H9 (cell line): ENCODE measurements around the gene PSMB1. TPM values are rescaled to one million over a fixed set of nuclear protein-coding genes. Genes with fewer than 3 reads are reported as not detected.

Experiments
- DNase-seq: peaks from one replicate; pipeline ENCODE4 v3.0.0-alpha.2; 2017
- H2AFZ ChIP-seq: one replicate; pipeline ENCODE4 v1.6.1; 2013; ENCODE audit warnings: mild to moderate bottlenecking, low read length, control low read depth, moderate library complexity
- H2AK5ac ChIP-seq: 2 replicates; pipeline ENCODE4 v1.6.1; 2013; ENCODE audit warnings: low read length, control low read depth, mixed read lengths; ENCODE audit not compliant: insufficient read length
- H2BK120ac ChIP-seq: one replicate; pipeline ENCODE4 v1.6.1; 2013; ENCODE audit warnings: low read depth, mild to moderate bottlenecking, low read length, control low read depth, inconsistent platforms; ENCODE audit not compliant: poor library complexity, severe bottlenecking
- H2BK12ac ChIP-seq: 2 replicates; pipeline ENCODE4 v1.6.1; 2013; ENCODE audit warnings: low read length, control low read depth, mixed read lengths, low read depth; ENCODE audit not compliant: insufficient read length
- H2BK15ac ChIP-seq: 2 replicates; pipeline ENCODE4 v1.6.1; 2013; ENCODE audit warnings: low read depth, low read length, control low read depth
- H2BK20ac ChIP-seq: one replicate; pipeline ENCODE4 v1.6.1; 2013; ENCODE audit warnings: low read depth, mild to moderate bottlenecking, low read length, control low read depth, inconsistent platforms; ENCODE audit not compliant: poor library complexity, severe bottlenecking
- H2BK5ac ChIP-seq: 2 replicates; pipeline ENCODE4 v1.6.1; 2013; ENCODE audit warnings: low read length, control low read depth, mixed read lengths; ENCODE audit not compliant: insufficient read length
- H3K14ac ChIP-seq: 2 replicates; pipeline ENCODE4 v1.6.1; 2013; ENCODE audit warnings: low read length, control low read depth; ENCODE audit not compliant: insufficient read depth
- H3K18ac ChIP-seq: 2 replicates; pipeline ENCODE4 v1.6.1; 2013; ENCODE audit warnings: low read depth, mild to moderate bottlenecking, mixed read lengths, low read length, control low read depth; ENCODE audit not compliant: insufficient read length
- H3K23ac ChIP-seq: 2 replicates; pipeline ENCODE4 v1.6.1; 2013; ENCODE audit warnings: low read length, control low read depth, mixed read lengths, low read depth; ENCODE audit not compliant: insufficient read length
- H3K23me2 ChIP-seq: 2 replicates; pipeline ENCODE4 v1.6.1; 2013; ENCODE audit warnings: low read depth, mild to moderate bottlenecking, mixed read lengths, low read length, control low read depth; ENCODE audit not compliant: insufficient read length, poor library complexity, severe bottlenecking
- H3K27ac ChIP-seq: 2 replicates; pipeline ENCODE4 v1.5.1; 2013; ENCODE audit warnings: low read length, control low read depth, mixed read lengths, low read depth; ENCODE audit not compliant: insufficient read length
- H3K27me3 ChIP-seq: 2 replicates; pipeline ENCODE4 v1.6.1; 2013; ENCODE audit warnings: low read length, control low read depth, inconsistent platforms; ENCODE audit not compliant: insufficient read depth
- H3K4ac ChIP-seq: 2 replicates; pipeline ENCODE4 v1.6.1; 2013; ENCODE audit warnings: low read depth, mild to moderate bottlenecking, control low read depth, inconsistent platforms, low read length, moderate library complexity
- H3K4me1 ChIP-seq: 2 replicates; pipeline ENCODE4 v1.6.1; 2013; ENCODE audit warnings: low read length, control low read depth, inconsistent platforms; ENCODE audit not compliant: insufficient read depth
- H3K4me2 ChIP-seq: 2 replicates; pipeline ENCODE4 v1.6.1; 2013; ENCODE audit warnings: low read length, control low read depth, mixed read lengths; ENCODE audit not compliant: insufficient read length, insufficient read depth
- H3K56ac ChIP-seq: 2 replicates; pipeline ENCODE4 v1.6.1; 2013; ENCODE audit warnings: low read depth, mild to moderate bottlenecking, mixed read lengths, low read length, control low read depth; ENCODE audit not compliant: insufficient read length
- H3K79me1 ChIP-seq: 2 replicates; pipeline ENCODE4 v1.6.1; 2013; ENCODE audit warnings: low read depth, mild to moderate bottlenecking, moderate library complexity, low read length, control low read depth, inconsistent platforms; ENCODE audit not compliant: insufficient read depth, poor library complexity, severe bottlenecking
- H3K79me2 ChIP-seq: 2 replicates; pipeline ENCODE4 v1.6.1; 2013; ENCODE audit warnings: low read length, control low read depth, inconsistent platforms; ENCODE audit not compliant: insufficient read depth
- H3K9ac ChIP-seq: 2 replicates; pipeline ENCODE4 v1.6.1; 2013; ENCODE audit warnings: low read length, control low read depth, mixed read lengths; ENCODE audit not compliant: insufficient read length; ENCODE audit errors: extremely low read depth
- H3K9me3 ChIP-seq: one replicate; pipeline ENCODE4 v1.6.1; 2013; ENCODE audit warnings: low read depth, low read length, inconsistent platforms; ENCODE audit not compliant: control insufficient read depth
- H3T11ph ChIP-seq: one replicate; pipeline ENCODE4 v1.6.1; 2013; ENCODE audit warnings: mild to moderate bottlenecking, low read length, control low read depth, inconsistent platforms
- H4K20me1 ChIP-seq: one replicate; pipeline ENCODE4 v1.6.1; 2013; ENCODE audit not compliant: control insufficient read depth, insufficient read length, insufficient read depth
- H4K5ac ChIP-seq: 2 replicates; pipeline ENCODE4 v1.6.1; 2013; ENCODE audit warnings: low read depth, mild to moderate bottlenecking, mixed read lengths, low read length, control low read depth; ENCODE audit not compliant: insufficient read length
- H4K8ac ChIP-seq: replicated peaks from 2 replicates; pipeline ENCODE4 v1.6.1; 2013; ENCODE audit warnings: low read length, control low read depth, mixed read lengths, low read depth; ENCODE audit not compliant: insufficient read length
- H4K91ac ChIP-seq: 2 replicates; pipeline ENCODE4 v1.6.1; 2013; ENCODE audit warnings: low read depth, mild to moderate bottlenecking, moderate library complexity, mixed read lengths, low read length, control low read depth; ENCODE audit not compliant: insufficient read length
- H3K27ac Mint-ChIP-seq, 3 experiments: 2 replicates in 2 of 3; 3 replicates in 1 of 3; pipeline ENCODE4 v1.8.0; 2020 to 2021; ENCODE audit warnings: mixed read lengths in 3 of 3, mild to moderate bottlenecking in 1 of 3, moderate library complexity in 1 of 3
- H3K27me3 Mint-ChIP-seq: 2 replicates; pipeline ENCODE4 v1.8.0; 2021; ENCODE audit warnings: low read depth, mild to moderate bottlenecking, moderate library complexity, mixed read lengths
- H3K36me3 Mint-ChIP-seq, 3 experiments: 2 replicates in 2 of 3; 3 replicates in 1 of 3; pipeline ENCODE4 v1.8.0; 2020 to 2021; ENCODE audit warnings: low read depth in 3 of 3, mixed read lengths in 3 of 3; ENCODE audit not compliant: insufficient read depth in 1 of 3
- H3K4me1 Mint-ChIP-seq, 2 experiments: 2 replicates each; pipeline ENCODE4 v1.8.0; 2020; ENCODE audit warnings: mixed read lengths in 2 of 2
- H3K4me3 Mint-ChIP-seq, 2 experiments: 2 replicates in 1 of 2; 3 replicates in 1 of 2; pipeline ENCODE4 v1.8.0; 2020 to 2021; ENCODE audit warnings: mild to moderate bottlenecking in 2 of 2, mixed read lengths in 2 of 2, moderate library complexity in 1 of 2
- H3K9me3 Mint-ChIP-seq, 2 experiments: 2 replicates in 1 of 2; 3 replicates in 1 of 2; pipeline ENCODE4 v1.8.0; 2020; ENCODE audit warnings: mild to moderate bottlenecking in 2 of 2, mixed read lengths in 2 of 2, moderate library complexity in 1 of 2
- WGBS: extraction: QIAGEN DNeasy Blood & Tissue Kit; methylation state at CpG from one replicate; pipeline ENCODE4 v1.1.7; 2013; ENCODE audit warnings: missing lambda C conversion rate, low lambda C conversion rate, mixed read lengths; ENCODE audit not compliant: insufficient read length; ENCODE audit errors: extremely low coverage; 5-methylcytosine and 5-hydroxymethylcytosine counted together
- total RNA-seq: library from RNA; stranded (reverse); gene quantifications from 2 replicates; pipeline ENCODE4 v1.2.1, GENCODE V29; 2021
- TF ChIP-seq, protein P1 (sequence below): fragments of 200-600 bp; sonication (generic); conservative IDR thresholded peaks from 3 replicates; pipeline ENCODE4 v1.8.0; 2021; ENCODE audit warnings: antibody characterized with exemption, mild to moderate bottlenecking

PSMB1 gene
- total RNA-seq, 1 experiment from 2014 or later, result 245 TPM

DNA sequence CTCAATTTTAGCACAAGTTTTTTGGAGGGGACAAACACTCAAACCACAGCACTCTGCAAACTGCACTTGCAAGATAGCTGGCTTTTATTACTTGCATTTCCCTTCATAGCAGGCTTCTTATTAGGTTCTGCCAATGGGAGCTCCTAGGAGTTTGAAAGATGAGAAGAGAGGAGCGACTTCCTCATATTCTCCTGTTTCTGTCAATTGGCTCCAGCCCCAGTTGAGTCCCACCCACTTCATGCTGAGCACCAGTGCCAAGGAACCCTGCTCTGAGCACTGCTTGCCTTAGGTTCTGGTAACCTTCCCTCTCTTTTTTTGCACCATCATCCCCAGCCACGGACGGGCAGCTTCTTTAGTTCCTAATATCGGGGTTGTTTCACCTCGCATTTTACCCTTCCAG lies 67.9 kb downstream of the PSMB1 start:
- Mint-ChIP-seq H3K9me3 (peaks cover 14 to 19% of the 10 kb centered on the region in 2 experiments), H3K4me3 (no peak overlapping the region), H3K27me3 (peaks cover 6% of the 10 kb centered on the region; the same call in 1 of the 2 replicates), H3K27ac (no peak overlapping the region), H3K36me3 (peaks cover 2 to 13% (median 7%) of the 10 kb centered on the region in 3 experiments; a peak in 6 of 7 replicates), H3K4me1 (peaks cover 5 to 6% of the 10 kb centered on the region in 2 experiments; a peak in 3 of 4 replicates)
- Histone ChIP-seq H3K4ac (no peak overlapping the region), H3K14ac (no peak overlapping the region), H3K27ac (no peak overlapping the region), H4K91ac (no peak overlapping the region), H3K4me2 (no peak overlapping the region), H4K20me1 (no peaks in the 10 kb centered on the region), H3K79me1 (no peaks in the 10 kb centered on the region), H3K4me1 (no peaks in the 10 kb centered on the region), H3K18ac (no peak overlapping the region), H4K5ac (no peak overlapping the region), H3K56ac (no peak overlapping the region), H3K23me2 (peaks cover 2% of the 10 kb centered on the region), H3K79me2 (no peaks in the 10 kb centered on the region), H2AK5ac (no peak overlapping the region), H3K23ac (no peak overlapping the region), H3T11ph (no peak overlapping the region), H2BK20ac (no peak overlapping the region), H2BK5ac (no peak overlapping the region), H2BK120ac (no peak overlapping the region), H3K9ac (no peak overlapping the region), H2AFZ (no peak overlapping the region), H2BK12ac (no peak overlapping the region), H3K9me3 (no peaks in the 10 kb centered on the region), H2BK15ac (no peak overlapping the region), H4K8ac (no peak overlapping the region), H3K27me3 (no peaks in the 10 kb centered on the region)
- WGBS, result no CpG with 5 or more reads among the region's 5 CpGs
- TF ChIP-seq, protein P1, sequence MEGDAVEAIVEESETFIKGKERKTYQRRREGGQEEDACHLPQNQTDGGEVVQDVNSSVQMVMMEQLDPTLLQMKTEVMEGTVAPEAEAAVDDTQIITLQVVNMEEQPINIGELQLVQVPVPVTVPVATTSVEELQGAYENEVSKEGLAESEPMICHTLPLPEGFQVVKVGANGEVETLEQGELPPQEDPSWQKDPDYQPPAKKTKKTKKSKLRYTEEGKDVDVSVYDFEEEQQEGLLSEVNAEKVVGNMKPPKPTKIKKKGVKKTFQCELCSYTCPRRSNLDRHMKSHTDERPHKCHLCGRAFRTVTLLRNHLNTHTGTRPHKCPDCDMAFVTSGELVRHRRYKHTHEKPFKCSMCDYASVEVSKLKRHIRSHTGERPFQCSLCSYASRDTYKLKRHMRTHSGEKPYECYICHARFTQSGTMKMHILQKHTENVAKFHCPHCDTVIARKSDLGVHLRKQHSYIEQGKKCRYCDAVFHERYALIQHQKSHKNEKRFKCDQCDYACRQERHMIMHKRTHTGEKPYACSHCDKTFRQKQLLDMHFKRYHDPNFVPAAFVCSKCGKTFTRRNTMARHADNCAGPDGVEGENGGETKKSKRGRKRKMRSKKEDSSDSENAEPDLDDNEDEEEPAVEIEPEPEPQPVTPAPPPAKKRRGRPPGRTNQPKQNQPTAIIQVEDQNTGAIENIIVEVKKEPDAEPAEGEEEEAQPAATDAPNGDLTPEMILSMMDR, result no peak
- DNase-seq, result no peak

Other genes starting within 250 kb of the PSMB1 start
- 14.9 and 16.7 TPM in 2 replicates for gene FAM120B, start 246.5 kb downstream of the PSMB1 start, total RNA-seq
- gene TBP, start 1.1 kb upstream of the PSMB1 start, total RNA-seq, result 22.6 and 24.3 TPM in 2 replicates
- 78.5 and 82.1 TPM in 2 replicates for gene PDCD2, start 31.3 kb upstream of the PSMB1 start, total RNA-seq